ENCODE measurements around the gene ADH1C. TPM values are rescaled to one million over a fixed set of nuclear protein-coding genes. Genes with fewer than 3 reads are reported as not detected.

ADH1C gene
- total and polyA plus RNA-seq, 7 experiments from 2014 or later, result not detected

DNA sequence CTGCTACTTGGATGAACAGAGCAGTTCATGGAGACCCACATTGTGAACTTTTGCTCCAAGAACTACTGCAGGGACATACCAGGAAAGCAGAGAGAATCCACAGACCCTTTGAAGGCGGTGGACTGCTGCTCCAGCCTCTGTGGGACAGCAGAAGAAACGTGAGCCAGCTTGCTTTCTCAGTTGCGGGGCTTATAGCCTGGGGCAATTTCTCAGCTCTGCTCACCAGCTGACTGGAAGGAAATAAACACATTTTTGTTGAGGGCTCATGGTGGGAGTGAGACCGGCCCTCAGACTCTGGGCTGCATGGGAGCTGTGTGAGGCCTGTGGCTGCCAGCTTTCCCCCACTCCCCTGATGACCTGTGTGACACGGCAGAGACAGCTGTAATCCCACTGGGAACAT, 59.2 kb downstream of the ADH1C start:
- DNase-seq, result no peak
- Mint-ChIP-seq H3K27me3 (peaks cover 0 to 31% (median 20%) of the 10 kb centered on the region in 5 donors), H3K27ac (no peak overlapping the region), H3K36me3 (peaks cover 0 to 22% (median 9%) of the 10 kb centered on the region in 5 donors), H3K9me3 (peaks cover 5 to 50% (median 21%) of the 10 kb centered on the region in 11 donors), H3K4me1 (no peaks in the 10 kb centered on the region), H3K4me3 (no peak overlapping the region)
- intact Hi-C loops (cut with micrococcal nuclease), result no loop called here
- H3K27ac ChIP-seq (ENCODE audit: low read depth, low read length), result no peak overlapping the region
- CTCF ChIA-PET, result no interaction called here
- H3K27me3 ChIP-seq (ENCODE audit: control insufficient read depth in 2 of 2, insufficient read depth in 2 of 2, low read length in 2 of 2), result no peaks in the 10 kb centered on the region
- ATAC-seq, result no peak
- no peaks in the 10 kb centered on the region for H3K36me3 ChIP-seq (ENCODE audit: control insufficient read depth in 2 of 3, insufficient read depth in 3 of 3, low read length in 3 of 3)
- peaks cover 0 to 6% (median 0%) of the 10 kb centered on the region in 3 experiments for H3K9me3 ChIP-seq (ENCODE audit: control insufficient read depth in 2 of 3, low read length in 3 of 3)
- POLR2A ChIA-PET, result no interaction called here
- no peaks in the 10 kb centered on the region for H3K4me1 ChIP-seq (ENCODE audit: control insufficient read depth in 2 of 2, insufficient read depth in 2 of 2, low read length in 2 of 2)
- no peak overlapping the region for H3K4me3 ChIP-seq (ENCODE audit: low read length)

DNA sequence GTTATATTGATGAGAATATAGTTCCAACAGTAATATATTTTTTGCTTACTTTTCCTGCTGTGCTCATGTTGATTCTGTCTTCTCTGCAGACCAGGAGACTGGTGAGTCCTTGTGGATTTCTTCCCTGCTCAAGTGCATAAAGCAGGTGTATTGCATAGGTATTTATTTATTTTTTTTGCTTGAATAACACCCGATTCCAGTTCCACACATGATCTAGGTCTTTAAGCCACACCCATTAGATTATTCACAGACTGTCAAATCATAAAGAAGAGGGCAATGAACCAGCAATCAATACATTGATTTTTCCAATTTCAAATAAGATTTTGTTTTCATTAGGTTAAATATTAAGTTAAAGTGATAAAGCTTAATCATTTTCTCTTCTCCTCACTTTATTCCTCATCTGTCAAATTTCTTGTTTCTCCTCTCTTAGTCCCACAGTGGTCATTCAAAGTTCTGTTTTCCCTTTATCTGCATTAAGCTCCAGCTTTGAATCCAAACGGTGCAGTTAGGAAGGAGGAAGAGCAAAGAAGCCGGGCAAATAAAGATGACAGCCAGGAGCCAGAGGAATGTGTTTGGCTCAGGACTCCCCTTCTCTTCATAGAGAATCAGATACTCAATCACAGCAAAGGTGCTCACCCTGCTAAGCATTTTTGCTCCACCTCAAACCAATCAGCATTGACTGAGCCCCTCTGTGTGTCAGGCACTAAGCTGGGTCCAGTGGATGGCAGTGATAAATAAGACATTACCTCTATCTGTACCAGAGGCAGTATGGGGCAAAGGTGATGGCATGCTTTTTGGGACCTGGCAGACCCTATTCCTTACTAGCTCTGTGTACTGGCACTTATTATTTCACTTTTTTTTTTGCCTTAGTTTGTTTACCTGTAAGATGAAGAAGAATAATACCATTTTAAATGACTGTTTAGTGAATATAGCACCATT, 61.4 kb downstream of the ADH1C start, which contains the start of gene ADH1A:
TSS of gene ADH1A (minus strand) at position 138 of the 939 bp plus-strand sequence. CDS start at position 67, 71 bp downstream.
- ChIA-PET CTCF (no interaction called here), POLR2A (no interaction called here)
- Histone ChIP-seq H3K36me3 (ENCODE audit: control insufficient read depth in 2 of 3, insufficient read depth in 3 of 3, low read length in 3 of 3) (no peaks in the 10 kb centered on the region), H3K27ac (ENCODE audit: low read depth, low read length) (no peak within 1 kb of the TSS), H3K9me3 (ENCODE audit: control insufficient read depth in 2 of 3, low read length in 3 of 3) (peaks cover 0 to 6% (median 0%) of the 10 kb centered on the region in 3 experiments), H3K4me3 (ENCODE audit: low read length) (no peak within 1 kb of the TSS), H3K27me3 (ENCODE audit: control insufficient read depth in 2 of 2, insufficient read depth in 2 of 2, low read length in 2 of 2) (no peaks in the 10 kb centered on the region), H3K4me1 (ENCODE audit: control insufficient read depth in 2 of 2, insufficient read depth in 2 of 2, low read length in 2 of 2) (no peaks in the 10 kb centered on the region)
- Mint-ChIP-seq H3K27ac (no peak within 1 kb of the TSS), H3K4me1 (no peaks in the 10 kb centered on the region), H3K36me3 (peaks cover 0 to 19% (median 9%) of the 10 kb centered on the region in 5 donors), H3K27me3 (peaks cover 0 to 31% (median 20%) of the 10 kb centered on the region in 5 donors), H3K4me3 (no peak within 1 kb of the TSS), H3K9me3 (peaks cover 3 to 30% (median 15%) of the 10 kb centered on the region in 11 donors)
- DNase-seq (no peak), ATAC-seq (no peak)
- intact Hi-C loops (cut with micrococcal nuclease), result no loop called here

Other genes starting within 250 kb of the ADH1C start
- gene ADH4, start 208.4 kb downstream of the ADH1C start, total RNA-seq, result not detected
- not detected for gene ADH4, start 208.4 kb downstream of the ADH1C start, polyA plus RNA-seq
- not detected for gene ADH6, start 133.5 kb downstream of the ADH1C start, total RNA-seq
- gene ADH6, start 133.5 kb downstream of the ADH1C start, polyA plus RNA-seq, result not detected
- not detected for gene ADH1A, start 61.8 kb downstream of the ADH1C start, total RNA-seq
- not detected for gene ADH1A, start 61.8 kb downstream of the ADH1C start, polyA plus RNA-seq
- not detected for gene ADH1B, start 31.3 kb downstream of the ADH1C start, total RNA-seq
- gene ADH1B, start 31.3 kb downstream of the ADH1C start, polyA plus RNA-seq, result not detected
- gene ADH7, start 82.6 kb upstream of the ADH1C start, total RNA-seq, result not detected
- gene ADH7, start 82.6 kb upstream of the ADH1C start, polyA plus RNA-seq, result not detected
- gene C4orf17, start 158.3 kb upstream of the ADH1C start, total RNA-seq, result not detected
- gene C4orf17, start 158.3 kb upstream of the ADH1C start, polyA plus RNA-seq, result under 1 TPM in 1 of 2 donors, not detected in 1; 0.07 TPM
- 1 to 10 TPM; 3.9 to 9.1 (median 7.7) TPM for gene TRMT10A, start 211.3 kb upstream of the ADH1C start, total RNA-seq
- gene TRMT10A, start 211.3 kb upstream of the ADH1C start, polyA plus RNA-seq, result 1 to 10 TPM; 4.0 to 5.6 TPM
- gene MTTP, start 222.1 kb upstream of the ADH1C start, total RNA-seq, result under 1 TPM in 2 of 5 experiments, not detected in 3; 0.51 to 0.76 TPM
- gene MTTP, start 222.1 kb upstream of the ADH1C start, polyA plus RNA-seq, result not detected

Measured in naive thymus-derived CD4-positive, alpha-beta T cell (primary cell).